HEK293T (cell line): ENCODE measurements around the gene SETBP1.

Experiments used
- CTCF ChIA-PET: fragments of 350-600 bp; formaldehyde crosslinking; extraction: SDS; loops from one replicate; lab custom pipeline; 2021; ENCODE audit warnings: antibody characterized with exemption, inconsistent platforms; lab: Yijun Ruan, JAX
- POLR2A ChIA-PET: fragments of 350-600 bp; formaldehyde crosslinking; extraction: SDS; loops from one replicate; lab custom pipeline; 2020; ENCODE audit warnings: antibody characterized with exemption, inconsistent platforms; lab: Yijun Ruan, JAX
- DNase-seq: peaks from one replicate; pipeline ENCODE4 v3.0.0; 2012; ENCODE audit warnings: mixed read lengths; ENCODE audit errors: extremely low spot score
- ARNT ChIP-seq: fragments of 450-650 bp; IDR thresholded peaks from 2 replicates; pipeline ENCODE4 v1.6.1; 2017; ENCODE audit warnings: mild to moderate bottlenecking
- BHLHE40 ChIP-seq: fragments of 450-650 bp; IDR thresholded peaks from 2 replicates; pipeline ENCODE4 v1.6.1; 2016; ENCODE audit warnings: mild to moderate bottlenecking, moderate library complexity, borderline replicate concordance
- CTBP1 ChIP-seq: fragments of 450-650 bp; IDR thresholded peaks from 2 replicates; pipeline ENCODE4 v1.6.1; 2016; ENCODE audit warnings: borderline replicate concordance
- ELF4 ChIP-seq: fragments of 450-650 bp; IDR thresholded peaks from 2 replicates; pipeline ENCODE4 v1.6.1; 2017; ENCODE audit warnings: antibody characterized with exemption
- FOXA1 ChIP-seq: fragments of 450-650 bp; IDR thresholded peaks from 2 replicates; pipeline ENCODE4 v1.6.1; 2016; ENCODE audit warnings: mild to moderate bottlenecking
- FOXK2 ChIP-seq: fragments of 450-650 bp; IDR thresholded peaks from 2 replicates; pipeline ENCODE4 v1.6.1; 2016; ENCODE audit warnings: mild to moderate bottlenecking
- FOXM1 ChIP-seq: fragments of 450-650 bp; IDR thresholded peaks from 2 replicates; pipeline ENCODE4 v1.6.1; 2017; ENCODE audit warnings: mild to moderate bottlenecking, borderline replicate concordance
- HDGF ChIP-seq: fragments of 450-650 bp; IDR thresholded peaks from 2 replicates; pipeline ENCODE4 v1.6.1; 2017; ENCODE audit warnings: antibody characterized with exemption, borderline replicate concordance
- L3MBTL2 ChIP-seq: fragments of 450-650 bp; conservative IDR thresholded peaks from 2 replicates; pipeline ENCODE4 v1.6.1; 2016; ENCODE audit warnings: mild to moderate bottlenecking
- LEF1 ChIP-seq: fragments of 450-650 bp; IDR thresholded peaks from 2 replicates; pipeline ENCODE4 v1.6.1; 2017; ENCODE audit warnings: mild to moderate bottlenecking, borderline replicate concordance
- NFRKB ChIP-seq: fragments of 450-650 bp; IDR thresholded peaks from 2 replicates; pipeline ENCODE4 v1.6.1; 2016; ENCODE audit warnings: mild to moderate bottlenecking, moderate library complexity
- SP1 ChIP-seq: fragments of 450-650 bp; IDR thresholded peaks from 2 replicates; pipeline ENCODE4 v1.6.1; 2017
- SUZ12 ChIP-seq: fragments of 450-650 bp; IDR thresholded peaks from 2 replicates; pipeline ENCODE4 v1.6.1; 2016; ENCODE audit warnings: mild to moderate bottlenecking
- TARDBP ChIP-seq: fragments of 450-650 bp; IDR thresholded peaks from 2 replicates; pipeline ENCODE4 v1.6.1; 2016
- ZNF384 ChIP-seq: fragments of 450-650 bp; IDR thresholded peaks from 2 replicates; pipeline ENCODE4 v1.6.1; 2016
- TF ChIP-seq, protein P1 (sequence below): fragments of 450-650 bp; IDR thresholded peaks from 2 replicates; pipeline ENCODE4 v1.6.1; 2016

The SETBP1 gene

DNA sequence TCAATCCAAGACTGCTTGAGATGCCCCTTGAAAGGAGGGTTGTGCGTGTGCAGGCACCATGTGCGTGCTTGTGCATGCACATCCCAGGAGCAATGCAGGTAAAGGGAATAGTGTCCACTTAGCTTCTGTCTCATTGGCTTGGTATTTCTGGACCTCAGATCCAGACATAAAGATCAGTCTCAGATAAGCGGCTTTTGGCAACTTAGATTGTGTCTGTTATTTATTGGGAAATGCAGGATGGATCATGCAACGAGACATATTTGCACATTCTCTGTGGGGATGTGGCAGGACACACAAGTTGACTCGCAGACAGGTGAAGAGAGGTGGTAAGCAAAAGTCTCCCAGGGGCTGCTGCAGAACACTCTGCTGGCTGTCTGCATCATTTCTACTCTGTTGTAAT lies 67.9 kb downstream of the SETBP1 start:
- ChIA-PET CTCF (no interaction called here), POLR2A (no interaction called here)
- no peak for TF ChIP-seq ZNF384
- no peak for TF ChIP-seq ARNT
- TF ChIP-seq SUZ12 = no peak
- no peak for TF ChIP-seq CTBP1
- TF ChIP-seq SP1 = no peak
- DNase-seq = no peak

DNA sequence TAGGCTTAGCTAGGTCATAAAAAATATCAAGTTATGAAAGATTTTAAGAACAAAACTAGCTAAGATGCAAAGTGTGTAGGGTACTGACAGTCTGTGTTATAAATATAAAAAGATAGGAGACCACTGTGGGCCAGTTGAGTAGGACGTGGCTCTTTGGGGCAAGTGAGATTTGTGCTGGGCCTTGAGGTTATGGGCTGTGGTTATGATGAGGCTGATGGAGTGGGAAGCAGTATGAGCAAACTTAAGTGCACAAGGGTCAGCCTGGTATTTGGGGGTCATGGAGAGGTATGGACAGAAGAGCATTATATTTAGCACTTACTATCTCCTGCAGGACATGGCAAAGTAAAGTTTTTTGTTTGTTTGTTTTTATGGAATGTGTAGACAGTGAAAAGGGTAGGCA lies 70.1 kb downstream of the SETBP1 start:
- CTCF ChIA-PET = no interaction called here
- DNase-seq = no peak
- TF ChIP-seq SUZ12 (no peak), FOXM1 (no peak), NFRKB (no peak), LEF1 (no peak), TARDBP (no peak), HDGF (no peak), SP1 (no peak), ELF4 (no peak), BHLHE40 (no peak), FOXA1 (no peak), CTBP1 (no peak)
- POLR2A ChIA-PET = no interaction called here

DNA sequence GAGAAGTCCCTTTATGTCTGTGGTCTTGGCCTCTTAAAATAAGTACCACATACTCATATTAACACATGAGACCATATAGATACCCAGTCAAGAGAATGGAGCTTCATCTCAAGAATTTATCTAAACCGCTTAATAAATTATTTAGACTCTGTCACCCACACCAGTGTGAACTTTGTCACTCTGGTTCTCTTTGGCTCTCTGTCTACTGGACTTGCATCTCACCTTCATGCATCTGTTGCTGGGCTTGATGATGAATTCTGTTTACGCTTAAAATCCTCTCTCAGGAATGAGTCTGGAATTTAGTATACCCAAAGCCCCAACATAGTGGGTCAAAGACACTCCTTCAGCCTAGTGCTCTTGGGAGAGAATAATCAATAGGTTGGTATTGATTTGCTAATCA lies 73.9 kb downstream of the SETBP1 start:
- ChIA-PET CTCF (no interaction called here), POLR2A (no interaction called here)
- DNase-seq = no peak
- TF ChIP-seq FOXM1 (no peak), NFRKB (no peak), L3MBTL2 (no peak), ELF4 (no peak), SP1 (no peak), HDGF (no peak), LEF1 (no peak), SUZ12 (no peak), BHLHE40 (no peak), CTBP1 (no peak), TARDBP (no peak), FOXK2 (no peak), FOXA1 (no peak), ARNT (no peak)
- TF ChIP-seq, protein P1, sequence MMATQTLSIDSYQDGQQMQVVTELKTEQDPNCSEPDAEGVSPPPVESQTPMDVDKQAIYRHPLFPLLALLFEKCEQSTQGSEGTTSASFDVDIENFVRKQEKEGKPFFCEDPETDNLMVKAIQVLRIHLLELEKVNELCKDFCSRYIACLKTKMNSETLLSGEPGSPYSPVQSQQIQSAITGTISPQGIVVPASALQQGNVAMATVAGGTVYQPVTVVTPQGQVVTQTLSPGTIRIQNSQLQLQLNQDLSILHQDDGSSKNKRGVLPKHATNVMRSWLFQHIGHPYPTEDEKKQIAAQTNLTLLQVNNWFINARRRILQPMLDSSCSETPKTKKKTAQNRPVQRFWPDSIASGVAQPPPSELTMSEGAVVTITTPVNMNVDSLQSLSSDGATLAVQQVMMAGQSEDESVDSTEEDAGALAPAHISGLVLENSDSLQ = no peak

DNA sequence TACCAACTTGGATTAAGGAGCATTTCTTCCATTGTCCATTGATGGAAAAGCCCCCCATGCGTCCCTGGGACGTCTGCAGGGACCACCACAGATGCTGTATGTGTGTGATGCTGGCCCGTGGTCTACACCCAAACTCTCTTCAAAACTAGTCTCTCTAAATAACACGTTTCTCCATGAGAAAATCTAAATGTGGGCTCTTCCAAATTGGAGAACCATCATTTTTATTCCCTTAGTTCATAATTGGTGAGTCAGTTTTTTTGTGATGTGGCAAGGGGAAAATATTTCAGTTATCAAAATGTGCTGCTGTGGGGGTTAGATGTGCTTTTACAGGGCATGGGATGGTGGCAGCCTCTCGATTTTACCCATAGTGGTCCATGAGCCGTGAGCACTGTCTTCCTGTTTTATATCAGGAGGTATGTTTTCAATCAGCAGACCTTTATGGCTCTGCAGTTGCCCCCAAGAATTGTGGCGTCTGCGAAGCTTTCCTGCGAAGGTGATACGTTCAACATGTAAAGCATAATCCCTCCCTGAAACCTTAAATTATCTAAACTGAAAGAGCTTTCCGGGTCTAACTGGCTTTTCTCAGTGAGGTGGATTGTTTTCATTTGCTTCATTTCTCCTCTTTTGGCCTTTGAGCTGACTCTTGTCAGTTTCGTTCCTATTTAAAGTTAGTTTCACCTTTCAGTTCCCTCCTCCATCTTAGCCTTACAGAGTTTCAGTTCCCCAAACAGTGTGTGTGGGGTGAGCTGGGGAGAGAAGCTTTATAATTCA lies 78.4 kb downstream of the SETBP1 start:
- ChIA-PET POLR2A (interaction anchor here (1.3 kb wide), 1 partner anchor 78 kb away, joined by 3 read pairs; the partner anchor contains the start of gene SETBP1), CTCF (no interaction called here)
- no peak for DNase-seq
- TF ChIP-seq NFRKB = no peak
- TF ChIP-seq CTBP1 = no peak
- no peak for TF ChIP-seq HDGF
- no peak for TF ChIP-seq FOXM1
- TF ChIP-seq ELF4 = no peak
- TF ChIP-seq FOXA1 = no peak

DNA sequence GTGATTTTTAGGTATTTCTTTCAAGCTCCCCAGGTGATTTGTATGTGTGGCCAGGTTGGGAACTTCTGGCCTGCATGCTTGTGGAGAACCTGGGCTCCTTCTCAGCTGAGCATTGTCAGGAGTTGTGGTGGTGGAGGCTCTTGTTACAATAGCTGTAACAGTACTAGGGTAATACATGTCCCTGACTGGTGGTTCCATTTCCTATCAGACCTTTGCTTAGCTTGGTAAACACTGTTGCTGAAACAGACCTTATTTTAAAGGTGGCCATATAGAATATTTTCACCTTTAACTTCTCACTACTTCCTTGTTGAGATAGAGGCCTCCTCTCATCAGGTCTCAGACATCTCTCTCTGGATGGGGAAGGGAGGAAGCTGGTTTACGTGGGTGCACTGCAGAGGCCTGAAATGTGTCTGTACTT lies 79.2 kb downstream of the SETBP1 start:
- DNase-seq = no peak
- TF ChIP-seq ELF4 (no peak), TARDBP (no peak), ZNF384 (no peak), FOXM1 (no peak)
- TF ChIP-seq, protein P1 = no peak
- ChIA-PET CTCF (no interaction called here), POLR2A (interaction anchor here (1.3 kb wide), 1 partner anchor 79 kb away, joined by 3 read pairs; the partner anchor contains the start of gene SETBP1)

DNA sequence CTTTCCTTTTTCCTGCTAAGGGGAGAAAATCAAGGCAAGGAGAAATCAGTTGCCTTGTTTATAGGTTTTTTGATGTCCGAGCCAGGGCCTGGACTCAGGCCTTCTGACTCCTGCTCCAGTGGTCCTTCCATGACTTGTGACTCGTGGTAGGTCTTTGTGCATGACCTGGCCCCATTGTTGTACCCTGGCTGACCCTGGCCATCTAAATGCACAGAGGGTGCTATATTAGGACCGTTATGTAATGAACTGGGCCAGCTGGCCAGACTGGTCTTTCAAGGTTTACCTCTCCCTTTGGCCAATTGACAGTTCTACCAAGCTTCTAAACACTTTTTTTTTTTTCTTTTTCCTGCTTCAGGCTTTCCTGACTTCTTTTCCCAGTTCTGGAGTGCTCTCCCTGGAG lies 81.1 kb downstream of the SETBP1 start:
- ChIA-PET CTCF (no interaction called here), POLR2A (no interaction called here)
- TF ChIP-seq TARDBP (no peak), NFRKB (no peak), L3MBTL2 (no peak), SP1 (no peak), ZNF384 (no peak), LEF1 (no peak), BHLHE40 (no peak), FOXK2 (no peak), ARNT (no peak), FOXM1 (no peak), ELF4 (no peak), SUZ12 (no peak), FOXA1 (no peak), HDGF (no peak)
- TF ChIP-seq, protein P1 = no peak
- no peak for DNase-seq
